GM21381 (cell line): ENCODE data around the gene NR4A3.
"Not testable (repeated sequence)": the region's sequence is repeated elsewhere in the genome, so short reads cannot be mapped to it uniquely, and the experiment has no call there.

ENCODE experiments used
- ATAC-seq: cut with Tn5 transposase; IDR thresholded peaks from one replicate; pipeline ENCODE4 v1.9.1; 2021; ENCODE audit warnings: mild to moderate bottlenecking, moderate library complexity; ENCODE audit not compliant: unreplicated experiment

The NR4A3 gene

DNA sequence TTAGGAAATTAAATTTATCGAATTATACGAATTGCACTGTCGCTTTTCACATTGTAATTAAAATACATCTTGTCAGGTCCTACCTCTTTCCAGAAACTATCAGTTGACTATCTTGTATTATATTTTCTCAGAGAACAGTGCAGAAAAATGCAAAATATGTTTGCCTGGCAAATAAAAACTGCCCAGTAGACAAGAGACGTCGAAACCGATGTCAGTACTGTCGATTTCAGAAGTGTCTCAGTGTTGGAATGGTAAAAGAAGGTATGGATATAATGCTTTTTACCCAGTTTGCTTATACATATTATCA, 10.8 kb downstream of the NR4A3 start:
- ATAC-seq: no peak

GRCh38 chr9:99833735-99834134, 12.1 kb downstream of the NR4A3 start:
- ATAC-seq: no peak

DNA sequence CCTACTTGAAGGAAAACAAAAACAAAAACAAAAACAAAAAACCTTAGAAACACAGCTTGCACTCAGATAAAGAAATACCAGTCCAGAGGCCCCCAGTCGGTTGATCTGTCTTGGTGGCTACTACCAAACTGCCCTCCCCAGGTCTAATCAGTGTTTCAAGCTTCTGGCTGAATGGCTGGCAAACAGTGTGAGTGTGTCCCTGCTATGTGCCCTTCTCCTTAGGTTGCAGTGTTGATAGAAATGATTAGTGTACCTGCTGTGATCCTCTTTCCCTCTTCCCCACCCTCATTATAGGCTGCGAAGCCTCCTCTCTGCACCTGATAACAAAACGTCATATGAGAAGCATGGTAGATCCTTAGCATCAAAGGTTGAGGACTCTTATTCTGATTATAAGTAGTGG, 12.8 kb downstream of the NR4A3 start:
- no peak for ATAC-seq

GRCh38 chr9:99835142-99835541, 13.5 kb downstream of the NR4A3 start:
- ATAC-seq: no peak

GRCh38 chr9:99835581-99835980, 13.9 kb downstream of the NR4A3 start:
- ATAC-seq: no peak

DNA sequence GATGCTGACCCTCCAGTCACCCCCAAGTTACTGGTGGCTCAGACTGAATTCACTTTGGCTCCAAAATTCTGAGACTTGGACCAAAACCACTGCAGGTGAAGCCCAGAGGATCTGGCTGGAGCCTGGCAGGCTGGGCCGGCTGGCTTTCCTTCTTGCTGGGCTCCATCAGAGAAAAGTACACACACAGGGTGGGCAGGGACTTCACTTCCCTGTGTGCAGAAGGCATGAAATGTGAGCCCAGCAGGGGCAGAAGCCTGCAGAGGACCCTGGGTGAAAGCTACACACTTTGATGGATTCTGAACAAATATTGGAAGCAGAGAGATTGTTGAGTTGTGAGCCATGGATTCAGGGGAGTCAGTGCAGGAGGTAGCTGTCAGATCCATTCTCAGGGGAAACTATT, 18.4 kb downstream of the NR4A3 start:
- ATAC-seq: no peak

- no peak for ATAC-seq
Measured at GRCh38 chr9:99845063-99845462, 23.4 kb downstream of the NR4A3 start.

DNA sequence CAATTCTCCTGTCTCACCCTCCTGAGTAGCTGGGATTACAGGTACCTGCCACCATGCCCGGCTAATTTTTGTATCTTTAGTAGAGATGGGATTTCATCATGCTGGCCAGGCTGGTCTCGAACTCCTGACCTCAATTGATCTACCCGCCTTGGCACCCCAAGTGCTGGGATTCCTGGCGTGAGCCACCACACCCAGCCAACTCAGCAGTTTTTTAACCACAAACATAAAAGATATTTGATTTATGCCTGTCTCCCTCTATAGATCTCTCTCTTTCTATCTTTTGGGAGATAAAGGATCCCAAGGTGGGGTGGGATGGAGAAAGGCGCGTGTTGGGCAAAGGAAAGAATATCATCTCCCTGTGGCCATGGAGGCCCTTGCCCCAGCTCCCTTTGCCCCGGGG, 26.8 kb downstream of the NR4A3 start:
- no peak for ATAC-seq

DNA sequence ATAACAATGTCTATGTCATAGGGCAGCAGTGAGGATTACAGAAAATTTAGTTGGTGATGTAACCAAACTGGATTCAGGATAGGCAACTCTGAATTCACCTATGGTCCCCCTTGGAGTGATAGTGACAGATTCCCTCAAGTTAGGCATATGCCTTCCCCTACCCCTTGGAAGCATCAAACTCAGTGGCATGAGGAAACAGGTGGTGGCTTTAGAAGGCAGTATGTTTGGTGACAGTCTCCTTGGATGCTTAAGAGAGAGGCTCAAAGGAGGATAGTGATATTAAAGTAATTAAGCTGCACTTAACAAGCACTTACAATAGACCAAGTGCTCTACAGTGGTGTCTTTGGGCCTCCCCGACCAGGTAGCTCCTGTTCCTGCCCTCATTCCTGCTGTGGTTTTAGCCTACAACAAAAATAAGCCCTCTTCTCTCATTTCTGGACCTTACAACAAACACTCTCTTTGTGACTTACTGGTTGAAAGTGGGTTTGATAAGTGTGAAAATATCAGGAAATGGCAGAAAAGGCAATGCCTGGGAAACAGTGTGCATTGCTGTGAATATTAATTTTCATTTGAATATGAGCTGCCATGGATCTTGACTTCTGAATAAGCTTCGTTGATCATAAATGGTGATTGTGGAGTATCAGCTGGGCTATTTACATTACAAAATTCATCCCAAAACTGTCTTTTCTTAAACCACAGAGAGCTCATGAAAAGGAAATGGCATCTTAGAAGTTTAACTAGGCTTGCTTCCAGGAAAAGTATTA, 29.2 kb downstream of the NR4A3 start:
- ATAC-seq: peak; percentile 7

DNA sequence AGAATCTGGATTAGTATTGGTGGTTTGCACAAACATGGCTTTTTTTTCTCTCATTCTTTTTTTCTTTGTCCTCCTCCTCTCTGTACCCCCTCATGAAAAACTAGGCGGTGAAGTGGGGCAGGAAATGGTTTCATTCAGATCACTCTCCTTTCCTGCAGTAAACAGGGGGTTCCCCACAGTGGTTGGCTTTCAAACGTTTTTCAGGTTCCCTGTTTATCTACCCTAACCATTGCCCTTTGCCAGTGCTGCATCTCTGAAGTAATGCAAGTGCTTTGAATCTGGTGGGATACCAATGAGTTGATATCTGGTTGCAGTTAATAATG, 29.8 kb downstream of the NR4A3 start:
- ATAC-seq: peak; percentile 87

DNA sequence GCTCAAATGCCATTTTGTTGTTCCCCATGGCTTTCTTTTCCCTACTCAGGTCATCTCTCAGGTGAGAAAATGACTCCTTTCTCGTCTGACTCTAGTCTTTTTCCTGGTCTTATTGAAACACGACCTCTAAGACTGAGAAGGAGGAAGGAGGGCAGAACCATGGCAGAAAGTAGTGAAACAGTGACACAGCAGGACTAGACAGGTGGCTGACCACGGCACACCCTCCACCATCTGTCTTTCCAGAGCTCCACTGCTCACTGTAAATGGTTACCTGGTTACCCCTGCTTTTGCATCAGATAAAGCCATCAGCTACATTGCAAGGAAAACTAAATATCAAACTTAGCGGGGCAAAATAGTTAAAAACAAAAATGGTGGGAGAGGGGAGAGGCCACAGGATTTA, 30.9 kb downstream of the NR4A3 start:
- ATAC-seq: peak; percentile 63

DNA sequence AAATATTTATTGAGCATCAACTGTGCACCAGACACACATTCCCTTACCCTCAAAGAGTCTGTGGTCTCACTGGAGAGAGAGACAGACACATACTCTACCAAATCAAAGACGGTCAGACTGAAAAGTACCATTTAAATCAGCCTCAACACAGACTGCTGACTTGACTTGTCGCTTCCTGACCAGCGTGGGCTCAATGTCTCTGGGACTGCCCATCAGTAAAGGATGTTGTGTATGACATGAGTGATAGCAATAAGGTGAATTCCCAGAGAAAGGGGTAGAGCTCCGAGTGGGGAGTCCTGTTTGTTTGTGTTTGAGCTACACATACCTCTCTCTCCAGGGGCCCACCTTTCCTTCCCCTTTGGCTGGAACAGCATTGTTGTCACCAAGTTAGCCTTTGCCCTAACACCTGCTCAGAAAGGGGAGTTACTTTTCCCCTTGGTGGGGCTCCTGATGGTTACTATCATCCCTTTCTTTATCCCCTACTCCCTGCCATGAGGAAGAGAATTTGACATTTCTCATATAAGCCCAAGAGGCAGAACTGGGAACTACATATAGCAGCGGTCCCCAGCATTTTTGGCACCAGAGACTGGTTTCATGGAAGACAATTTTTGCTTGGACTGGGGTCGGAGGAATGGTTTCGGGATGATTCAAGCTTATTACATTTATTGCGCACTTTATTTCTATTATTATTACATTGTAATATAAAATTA, 33.9 kb downstream of the NR4A3 start:
- ATAC-seq: no peak

- ATAC-seq: not testable (repeated sequence)
Measured at GRCh38 chr9:99857576-99857975, 35.9 kb downstream of the NR4A3 start.

- no peak for ATAC-seq
Measured at GRCh38 chr9:99858087-99858486, 36.4 kb downstream of the NR4A3 start.

GRCh38 chr9:99859243-99859980, 37.7 kb downstream of the NR4A3 start:
- no peak for ATAC-seq

DNA sequence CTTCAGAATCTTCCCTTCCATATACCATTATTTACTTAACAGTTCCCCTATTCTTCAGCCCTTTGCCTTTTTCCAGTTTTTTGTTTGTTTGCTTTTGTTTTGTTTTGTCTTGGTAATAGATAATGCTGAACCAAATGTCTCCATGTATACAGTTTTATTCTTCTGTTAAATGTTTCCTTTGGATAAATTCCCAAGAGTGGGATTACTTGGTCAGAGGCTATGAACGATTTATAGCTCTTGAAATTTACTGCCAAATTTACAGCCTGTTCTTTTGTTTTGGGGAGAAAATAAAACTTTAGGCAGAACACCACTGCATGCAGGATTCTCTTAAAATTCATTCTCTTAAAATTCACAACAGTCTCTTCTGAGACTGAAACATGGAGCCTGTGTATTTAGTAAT, 38.6 kb downstream of the NR4A3 start:
- no peak for ATAC-seq

- no peak for ATAC-seq
Measured at GRCh38 chr9:99863955-99864354, 42.3 kb downstream of the NR4A3 start.

- ATAC-seq: no peak
Measured at GRCh38 chr9:99866398-99866797, 44.7 kb downstream of the NR4A3 start.

DNA sequence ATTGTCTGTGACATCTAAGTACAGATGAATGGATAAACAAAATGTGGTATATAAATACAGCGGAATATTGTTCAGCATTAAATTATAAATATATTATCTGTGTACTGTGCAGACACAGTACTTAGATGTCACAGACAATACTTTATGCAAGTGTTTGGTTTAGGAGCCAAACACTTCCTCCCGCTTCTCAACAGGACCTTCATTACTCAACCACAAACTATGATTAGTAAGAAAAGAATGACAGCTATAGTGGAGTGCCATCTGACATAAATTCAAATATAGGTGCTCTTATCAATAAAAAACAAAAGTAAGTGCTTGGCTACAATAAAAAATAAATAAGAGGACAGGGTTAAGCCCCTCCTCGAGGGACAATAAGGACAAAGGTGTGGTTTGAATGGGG, 45.9 kb downstream of the NR4A3 start:
- no peak for ATAC-seq

DNA sequence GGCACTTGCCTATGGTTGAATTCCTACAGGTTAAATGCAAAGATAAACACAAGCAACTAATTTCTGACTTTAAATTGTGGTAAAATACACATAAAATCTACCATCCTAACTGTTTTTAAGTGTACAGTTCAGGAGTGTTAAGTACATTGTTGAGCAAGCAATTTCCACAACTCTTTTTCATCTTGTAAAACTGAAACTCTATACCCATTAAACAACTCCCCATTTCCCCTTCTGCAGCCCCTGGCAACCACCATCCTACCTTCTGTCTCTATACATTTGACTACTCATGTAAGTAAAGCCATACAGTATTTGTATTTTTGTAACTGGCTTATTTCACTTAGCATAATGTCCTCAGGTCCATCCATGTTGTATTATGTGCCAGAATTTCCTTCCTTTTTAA, 46.3 kb downstream of the NR4A3 start:
- peak; percentile 68 for ATAC-seq

GRCh38 chr9:99868845-99869244, 47.2 kb downstream of the NR4A3 start:
- peak; percentile 73 for ATAC-seq

DNA sequence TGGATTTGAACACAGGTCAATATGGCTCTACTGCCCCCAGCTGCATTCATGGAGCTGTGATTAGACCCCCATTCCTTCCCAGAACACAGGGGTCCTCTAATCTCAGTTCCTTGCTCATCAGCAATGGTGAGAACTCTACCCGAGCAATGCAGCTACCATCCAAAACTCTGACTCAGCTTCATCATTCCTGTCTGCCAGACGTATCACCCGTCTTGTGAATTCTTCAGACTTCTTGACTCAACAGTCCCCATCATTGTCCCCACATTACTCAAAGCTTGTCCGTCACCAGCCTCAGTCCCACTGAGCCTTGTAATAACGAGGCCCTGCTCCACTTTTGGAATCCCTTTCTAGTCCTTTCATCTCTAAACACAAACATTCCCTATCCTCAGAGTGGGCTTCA, 48.4 kb downstream of the NR4A3 start:
- no peak for ATAC-seq
